K562 (cell line): ENCODE measurements around the gene TERB1. TPM values are rescaled to one million over a fixed set of nuclear protein-coding genes. Genes with fewer than 3 reads are reported as not detected.

Source experiments
- CSDE1 ChIP-seq, 2 experiments: fragments of 450-650 bp; IDR thresholded peaks; 2 replicates each; pipeline ENCODE4 v1.6.1; 2016; ENCODE audit warnings: mild to moderate bottlenecking in 1 of 2
- DMBX1 ChIP-seq: fragments of 250-450 bp; sonication (Bioruptor Pico); IDR thresholded peaks from 2 replicates; pipeline ENCODE4 v1.8.0; 2022; ENCODE audit warnings: inconsistent platforms, mild to moderate bottlenecking, moderate library complexity, borderline replicate concordance
- HDGF ChIP-seq: fragments of 450-650 bp; IDR thresholded peaks from 2 replicates; pipeline ENCODE4 v1.6.1; 2016
- HLTF ChIP-seq: fragments of 450-650 bp; IDR thresholded peaks from 2 replicates; pipeline ENCODE4 v1.6.1; 2016
- HNRNPK ChIP-seq: fragments of 200-400 bp; formaldehyde crosslinking; IDR thresholded peaks from one replicate; pipeline ENCODE4 v1.6.1; 2018; ENCODE audit warnings: mild to moderate bottlenecking, low read depth, low read length; ENCODE audit not compliant: poor library complexity, severe bottlenecking
- HNRNPLL ChIP-seq: fragments of 200-400 bp; formaldehyde crosslinking; IDR thresholded peaks from 2 replicates; pipeline ENCODE4 v1.6.1; 2017; ENCODE audit warnings: low read length, low read depth, mild to moderate bottlenecking; ENCODE audit not compliant: poor library complexity, severe bottlenecking
- KAT8 ChIP-seq: fragments of 450-650 bp; IDR thresholded peaks from 2 replicates; pipeline ENCODE4 v1.6.1; 2016; ENCODE audit warnings: low read depth, mild to moderate bottlenecking
- KDM5B ChIP-seq: fragments of 200-600 bp; sonication (generic); IDR thresholded peaks from 2 replicates; pipeline ENCODE4 v1.6.1; 2012; ENCODE audit warnings: low read depth, mild to moderate bottlenecking, moderate library complexity, low read length, control low read depth, inconsistent platforms; ENCODE audit not compliant: insufficient replicate concordance
- MED1 ChIP-seq: sonication (generic); formaldehyde crosslinking; IDR thresholded peaks from 2 replicates; pipeline ENCODE4 v1.8.1; 2023; ENCODE audit warnings: missing genetic modification reagents, borderline replicate concordance
- SNIP1 ChIP-seq: fragments of 450-650 bp; IDR thresholded peaks from 2 replicates; pipeline ENCODE4 v1.7.1; 2017; ENCODE audit warnings: low read depth, mild to moderate bottlenecking
- ZNF143 ChIP-seq: sonication (generic); formaldehyde crosslinking; IDR thresholded peaks from 2 replicates; pipeline ENCODE4 v1.9.0; 2022; ENCODE audit warnings: mild to moderate bottlenecking, missing genetic modification reagents
- ZNF282 ChIP-seq: sonication (generic); formaldehyde crosslinking; IDR thresholded peaks from 2 replicates; pipeline ENCODE4 v1.8.1; 2023; ENCODE audit warnings: missing genetic modification reagents
- polyA plus RNA-seq, 8 experiments: library from polyadenylated mRNA; depleted of rRNA in 4 of 8; stranded (reverse) in 5 of 8; unstranded in 3 of 8; fragments of >200 nt; fragmentation: Nextera tagmentation in 2 of 8; fragmentation: Illumina TruSeq in 1 of 8; extraction: Ambion mirVana in 2 of 8; extraction: Trizol in 1 of 8; gene quantifications; 2 replicates each; pipeline versions ENCODE4 v1.2.1 to v1.2.3, GENCODE V29; 2011 to 2014; ENCODE audit warnings: inconsistent platforms in 1 of 8, missing spikeins in 1 of 8
- total RNA-seq, 7 experiments: library from RNA; depleted of rRNA in 6 of 7; stranded (reverse); fragments of >200 nt in 6 of 7; fragmentation: Illumina TruSeq in 2 of 7; extraction: Trizol in 2 of 7; gene quantifications; 2 replicates each; pipeline versions ENCODE4 v1.2.1 to v1.2.3, GENCODE V29; 2011 to 2021; ENCODE audit warnings: low replicate concordance in 1 of 7
- TF ChIP-seq, protein P1 (sequence below): sonication (generic); IDR thresholded peaks from 2 replicates; pipeline ENCODE4 v1.6.1; 2016
- TF ChIP-seq, protein P2 (sequence below), 2 experiments: fragments of 200-800 bp in 1 of 2; sonication (Bioruptor generic) in 1 of 2; sonication (generic) in 1 of 2; formaldehyde crosslinking in 1 of 2; IDR thresholded peaks in 1 of 2; conservative IDR thresholded peaks in 1 of 2; 2 replicates each; pipeline versions ENCODE4 v1.5.0 to v1.6.1; 2016 to 2020; ENCODE audit warnings: missing compliant biosample characterization in 1 of 2, missing genetic modification characterization in 1 of 2, missing genetic modification reagents in 1 of 2
- TF ChIP-seq, protein P3 (sequence below), 2 experiments: IDR thresholded peaks; 2 replicates each; pipeline ENCODE4 v1.6.1; 2011; ENCODE audit warnings: borderline replicate concordance in 1 of 2, control low read depth in 1 of 2, low read depth in 1 of 2, low read length in 1 of 2, mild to moderate bottlenecking in 1 of 2, mixed read lengths in 1 of 2, moderate library complexity in 1 of 2; ENCODE audit not compliant: insufficient read depth in 1 of 2, insufficient read length in 1 of 2, poor library complexity in 1 of 2, severe bottlenecking in 1 of 2; ENCODE audit errors: extremely low read depth in 1 of 2
- TF ChIP-seq, protein P4 (sequence below): fragments of 250-450 bp; sonication (Bioruptor Pico); IDR thresholded peaks from 2 replicates; pipeline ENCODE4 v1.9.0; 2021; ENCODE audit warnings: mild to moderate bottlenecking, inconsistent platforms
- TF ChIP-seq, protein P5 (sequence below): fragments of 450-650 bp; formaldehyde crosslinking; IDR thresholded peaks from 2 replicates; pipeline ENCODE4 v1.4.0; 2020; ENCODE audit warnings: mild to moderate bottlenecking, moderate library complexity

Gene TERB1
- total and polyA plus RNA-seq, 9 of the 15 experiments (the other 6 are each of a cell fraction or from before 2014, with no cell fraction given) = not detected

DNA sequence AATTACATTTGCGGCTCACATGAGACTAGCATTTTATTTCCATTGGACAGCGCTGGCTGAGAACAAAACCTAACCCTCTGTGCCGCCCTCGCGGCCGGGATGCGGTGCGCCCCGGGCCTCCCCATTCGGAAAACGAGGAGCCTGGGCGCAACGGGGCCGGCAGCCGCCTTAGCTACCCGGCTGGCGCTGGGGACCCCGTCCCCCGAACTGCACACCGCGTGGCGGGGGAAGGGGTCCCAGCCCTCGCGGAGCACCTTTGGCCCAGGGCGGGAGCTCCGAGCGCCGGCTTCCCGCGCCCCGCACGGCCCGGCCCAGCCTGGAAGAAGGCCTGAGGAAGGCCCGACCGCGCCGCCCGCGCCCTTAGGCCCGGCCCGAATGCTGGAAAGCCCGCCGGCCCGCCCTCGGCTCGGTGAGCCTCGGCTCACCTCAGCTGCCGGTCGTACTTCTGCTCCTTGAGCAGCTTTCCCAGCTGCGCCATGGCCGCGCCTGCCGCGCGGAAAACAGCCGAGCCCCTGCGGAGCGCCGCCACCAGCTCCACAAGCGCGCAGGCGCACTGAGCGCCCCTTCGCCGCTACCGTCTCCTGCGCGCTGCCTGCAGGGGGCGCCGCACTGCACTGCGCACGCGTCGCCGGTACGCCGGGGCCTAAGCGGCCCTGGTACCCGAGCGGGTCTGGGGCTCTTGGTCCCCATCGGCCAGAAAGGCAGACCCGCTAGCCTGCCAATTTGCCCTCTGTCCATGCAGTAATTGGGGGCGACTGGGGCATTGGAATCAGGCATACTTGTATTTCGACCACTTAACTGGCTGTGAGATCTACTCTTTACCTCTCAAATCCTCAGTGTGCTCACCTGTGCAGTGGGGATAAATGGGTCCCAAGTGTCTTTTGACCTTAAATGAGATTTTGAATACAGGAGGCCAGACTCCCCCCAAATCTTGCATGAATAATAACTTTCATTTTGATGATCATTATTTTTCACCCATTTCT lies 29.3 kb upstream of the TERB1 start, which contains the start of gene NAE1 (continued):
- TF ChIP-seq, protein P1, sequence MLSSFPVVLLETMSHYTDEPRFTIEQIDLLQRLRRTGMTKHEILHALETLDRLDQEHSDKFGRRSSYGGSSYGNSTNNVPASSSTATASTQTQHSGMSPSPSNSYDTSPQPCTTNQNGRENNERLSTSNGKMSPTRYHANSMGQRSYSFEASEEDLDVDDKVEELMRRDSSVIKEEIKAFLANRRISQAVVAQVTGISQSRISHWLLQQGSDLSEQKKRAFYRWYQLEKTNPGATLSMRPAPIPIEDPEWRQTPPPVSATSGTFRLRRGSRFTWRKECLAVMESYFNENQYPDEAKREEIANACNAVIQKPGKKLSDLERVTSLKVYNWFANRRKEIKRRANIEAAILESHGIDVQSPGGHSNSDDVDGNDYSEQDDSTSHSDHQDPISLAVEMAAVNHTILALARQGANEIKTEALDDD = no peak
- TF ChIP-seq HDGF = peak; percentile 99
- TF ChIP-seq ZNF143 (CRISPR knock-in tag) = no peak
- TF ChIP-seq KAT8 = no peak
- no peak for TF ChIP-seq HLTF
- TF ChIP-seq HNRNPK = peak; percentile 26
- TF ChIP-seq DMBX1 (CRISPR knock-in tag) = 0 out of 2 replicates have a peak, but pooled peaks have one; percentile 16
- TF ChIP-seq KDM5B = peak; percentile 91
- TF ChIP-seq HNRNPLL = peak; percentile 78
- TF ChIP-seq, protein P2, sequence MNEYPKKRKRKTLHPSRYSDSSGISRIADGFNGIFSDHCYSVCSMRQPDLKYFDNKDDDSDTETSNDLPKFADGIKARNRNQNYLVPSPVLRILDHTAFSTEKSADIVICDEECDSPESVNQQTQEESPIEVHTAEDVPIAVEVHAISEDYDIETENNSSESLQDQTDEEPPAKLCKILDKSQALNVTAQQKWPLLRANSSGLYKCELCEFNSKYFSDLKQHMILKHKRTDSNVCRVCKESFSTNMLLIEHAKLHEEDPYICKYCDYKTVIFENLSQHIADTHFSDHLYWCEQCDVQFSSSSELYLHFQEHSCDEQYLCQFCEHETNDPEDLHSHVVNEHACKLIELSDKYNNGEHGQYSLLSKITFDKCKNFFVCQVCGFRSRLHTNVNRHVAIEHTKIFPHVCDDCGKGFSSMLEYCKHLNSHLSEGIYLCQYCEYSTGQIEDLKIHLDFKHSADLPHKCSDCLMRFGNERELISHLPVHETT (CRISPR knock-in tag; conservative IDR thresholded peaks at IDR 0.05 in 1 of 2, IDR thresholded peaks at IDR 0.05 in 1 of 2) = peak in 1 of 2 experiments; percentile 96; a peak in 2 of 4 replicates
- TF ChIP-seq, protein P3, sequence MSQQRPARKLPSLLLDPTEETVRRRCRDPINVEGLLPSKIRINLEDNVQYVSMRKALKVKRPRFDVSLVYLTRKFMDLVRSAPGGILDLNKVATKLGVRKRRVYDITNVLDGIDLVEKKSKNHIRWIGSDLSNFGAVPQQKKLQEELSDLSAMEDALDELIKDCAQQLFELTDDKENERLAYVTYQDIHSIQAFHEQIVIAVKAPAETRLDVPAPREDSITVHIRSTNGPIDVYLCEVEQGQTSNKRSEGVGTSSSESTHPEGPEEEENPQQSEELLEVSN (IDR thresholded peaks at IDR 0.05; ENCODE audit: borderline replicate concordance in 1 of 2, extremely low read depth in 1 of 2, insufficient read depth in 1 of 2, insufficient read length in 1 of 2, low read depth in 1 of 2, low read length in 1 of 2, poor library complexity in 1 of 2, severe bottlenecking in 1 of 2) = peak; percentile 73 to 82
- TF ChIP-seq MED1 (CRISPR knock-in tag) = no peak
- TF ChIP-seq, protein P4, sequence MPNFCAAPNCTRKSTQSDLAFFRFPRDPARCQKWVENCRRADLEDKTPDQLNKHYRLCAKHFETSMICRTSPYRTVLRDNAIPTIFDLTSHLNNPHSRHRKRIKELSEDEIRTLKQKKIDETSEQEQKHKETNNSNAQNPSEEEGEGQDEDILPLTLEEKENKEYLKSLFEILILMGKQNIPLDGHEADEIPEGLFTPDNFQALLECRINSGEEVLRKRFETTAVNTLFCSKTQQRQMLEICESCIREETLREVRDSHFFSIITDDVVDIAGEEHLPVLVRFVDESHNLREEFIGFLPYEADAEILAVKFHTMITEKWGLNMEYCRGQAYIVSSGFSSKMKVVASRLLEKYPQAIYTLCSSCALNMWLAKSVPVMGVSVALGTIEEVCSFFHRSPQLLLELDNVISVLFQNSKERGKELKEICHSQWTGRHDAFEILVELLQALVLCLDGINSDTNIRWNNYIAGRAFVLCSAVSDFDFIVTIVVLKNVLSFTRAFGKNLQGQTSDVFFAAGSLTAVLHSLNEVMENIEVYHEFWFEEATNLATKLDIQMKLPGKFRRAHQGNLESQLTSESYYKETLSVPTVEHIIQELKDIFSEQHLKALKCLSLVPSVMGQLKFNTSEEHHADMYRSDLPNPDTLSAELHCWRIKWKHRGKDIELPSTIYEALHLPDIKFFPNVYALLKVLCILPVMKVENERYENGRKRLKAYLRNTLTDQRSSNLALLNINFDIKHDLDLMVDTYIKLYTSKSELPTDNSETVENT (CRISPR knock-in tag) = peak; percentile 87
- TF ChIP-seq SNIP1 = no peak
- TF ChIP-seq, protein P5, sequence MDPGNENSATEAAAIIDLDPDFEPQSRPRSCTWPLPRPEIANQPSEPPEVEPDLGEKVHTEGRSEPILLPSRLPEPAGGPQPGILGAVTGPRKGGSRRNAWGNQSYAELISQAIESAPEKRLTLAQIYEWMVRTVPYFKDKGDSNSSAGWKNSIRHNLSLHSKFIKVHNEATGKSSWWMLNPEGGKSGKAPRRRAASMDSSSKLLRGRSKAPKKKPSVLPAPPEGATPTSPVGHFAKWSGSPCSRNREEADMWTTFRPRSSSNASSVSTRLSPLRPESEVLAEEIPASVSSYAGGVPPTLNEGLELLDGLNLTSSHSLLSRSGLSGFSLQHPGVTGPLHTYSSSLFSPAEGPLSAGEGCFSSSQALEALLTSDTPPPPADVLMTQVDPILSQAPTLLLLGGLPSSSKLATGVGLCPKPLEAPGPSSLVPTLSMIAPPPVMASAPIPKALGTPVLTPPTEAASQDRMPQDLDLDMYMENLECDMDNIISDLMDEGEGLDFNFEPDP (CRISPR knock-in tag) = no peak
- TF ChIP-seq CSDE1 (IDR thresholded peaks at IDR 0.05) = peak in 1 of 2 experiments; percentile 1; a peak in 1 of 4 replicates
- TF ChIP-seq ZNF282 (CRISPR knock-in tag) = no peak
